H9 (cell line): ENCODE measurements around the gene SPAG5. TPM values are rescaled to one million over a fixed set of nuclear protein-coding genes. Genes with fewer than 3 reads are reported as not detected.

Experiments
- DNase-seq: peaks from one replicate; pipeline ENCODE4 v3.0.0-alpha.2; 2017
- H2AFZ ChIP-seq: one replicate; pipeline ENCODE4 v1.6.1; 2013; ENCODE audit warnings: mild to moderate bottlenecking, low read length, control low read depth, moderate library complexity
- H2AK5ac ChIP-seq: 2 replicates; pipeline ENCODE4 v1.6.1; 2013; ENCODE audit warnings: low read length, control low read depth, mixed read lengths; ENCODE audit not compliant: insufficient read length
- H2BK120ac ChIP-seq: one replicate; pipeline ENCODE4 v1.6.1; 2013; ENCODE audit warnings: low read depth, mild to moderate bottlenecking, low read length, control low read depth, inconsistent platforms; ENCODE audit not compliant: poor library complexity, severe bottlenecking
- H2BK12ac ChIP-seq: 2 replicates; pipeline ENCODE4 v1.6.1; 2013; ENCODE audit warnings: low read length, control low read depth, mixed read lengths, low read depth; ENCODE audit not compliant: insufficient read length
- H2BK15ac ChIP-seq: 2 replicates; pipeline ENCODE4 v1.6.1; 2013; ENCODE audit warnings: low read depth, low read length, control low read depth
- H2BK20ac ChIP-seq: one replicate; pipeline ENCODE4 v1.6.1; 2013; ENCODE audit warnings: low read depth, mild to moderate bottlenecking, low read length, control low read depth, inconsistent platforms; ENCODE audit not compliant: poor library complexity, severe bottlenecking
- H2BK5ac ChIP-seq: 2 replicates; pipeline ENCODE4 v1.6.1; 2013; ENCODE audit warnings: low read length, control low read depth, mixed read lengths; ENCODE audit not compliant: insufficient read length
- H3K14ac ChIP-seq: 2 replicates; pipeline ENCODE4 v1.6.1; 2013; ENCODE audit warnings: low read length, control low read depth; ENCODE audit not compliant: insufficient read depth
- H3K18ac ChIP-seq: 2 replicates; pipeline ENCODE4 v1.6.1; 2013; ENCODE audit warnings: low read depth, mild to moderate bottlenecking, mixed read lengths, low read length, control low read depth; ENCODE audit not compliant: insufficient read length
- H3K23ac ChIP-seq: 2 replicates; pipeline ENCODE4 v1.6.1; 2013; ENCODE audit warnings: low read length, control low read depth, mixed read lengths, low read depth; ENCODE audit not compliant: insufficient read length
- H3K23me2 ChIP-seq: 2 replicates; pipeline ENCODE4 v1.6.1; 2013; ENCODE audit warnings: low read depth, mild to moderate bottlenecking, mixed read lengths, low read length, control low read depth; ENCODE audit not compliant: insufficient read length, poor library complexity, severe bottlenecking
- H3K27ac ChIP-seq: 2 replicates; pipeline ENCODE4 v1.5.1; 2013; ENCODE audit warnings: low read length, control low read depth, mixed read lengths, low read depth; ENCODE audit not compliant: insufficient read length
- H3K27me3 ChIP-seq: 2 replicates; pipeline ENCODE4 v1.6.1; 2013; ENCODE audit warnings: low read length, control low read depth, inconsistent platforms; ENCODE audit not compliant: insufficient read depth
- H3K4ac ChIP-seq: 2 replicates; pipeline ENCODE4 v1.6.1; 2013; ENCODE audit warnings: low read depth, mild to moderate bottlenecking, control low read depth, inconsistent platforms, low read length, moderate library complexity
- H3K4me1 ChIP-seq: 2 replicates; pipeline ENCODE4 v1.6.1; 2013; ENCODE audit warnings: low read length, control low read depth, inconsistent platforms; ENCODE audit not compliant: insufficient read depth
- H3K4me2 ChIP-seq: 2 replicates; pipeline ENCODE4 v1.6.1; 2013; ENCODE audit warnings: low read length, control low read depth, mixed read lengths; ENCODE audit not compliant: insufficient read length, insufficient read depth
- H3K56ac ChIP-seq: 2 replicates; pipeline ENCODE4 v1.6.1; 2013; ENCODE audit warnings: low read depth, mild to moderate bottlenecking, mixed read lengths, low read length, control low read depth; ENCODE audit not compliant: insufficient read length
- H3K79me1 ChIP-seq: 2 replicates; pipeline ENCODE4 v1.6.1; 2013; ENCODE audit warnings: low read depth, mild to moderate bottlenecking, moderate library complexity, low read length, control low read depth, inconsistent platforms; ENCODE audit not compliant: insufficient read depth, poor library complexity, severe bottlenecking
- H3K79me2 ChIP-seq: 2 replicates; pipeline ENCODE4 v1.6.1; 2013; ENCODE audit warnings: low read length, control low read depth, inconsistent platforms; ENCODE audit not compliant: insufficient read depth
- H3K9ac ChIP-seq: 2 replicates; pipeline ENCODE4 v1.6.1; 2013; ENCODE audit warnings: low read length, control low read depth, mixed read lengths; ENCODE audit not compliant: insufficient read length; ENCODE audit errors: extremely low read depth
- H3K9me3 ChIP-seq: one replicate; pipeline ENCODE4 v1.6.1; 2013; ENCODE audit warnings: low read depth, low read length, inconsistent platforms; ENCODE audit not compliant: control insufficient read depth
- H3T11ph ChIP-seq: one replicate; pipeline ENCODE4 v1.6.1; 2013; ENCODE audit warnings: mild to moderate bottlenecking, low read length, control low read depth, inconsistent platforms
- H4K20me1 ChIP-seq: one replicate; pipeline ENCODE4 v1.6.1; 2013; ENCODE audit not compliant: control insufficient read depth, insufficient read length, insufficient read depth
- H4K5ac ChIP-seq: 2 replicates; pipeline ENCODE4 v1.6.1; 2013; ENCODE audit warnings: low read depth, mild to moderate bottlenecking, mixed read lengths, low read length, control low read depth; ENCODE audit not compliant: insufficient read length
- H4K8ac ChIP-seq: replicated peaks from 2 replicates; pipeline ENCODE4 v1.6.1; 2013; ENCODE audit warnings: low read length, control low read depth, mixed read lengths, low read depth; ENCODE audit not compliant: insufficient read length
- H4K91ac ChIP-seq: 2 replicates; pipeline ENCODE4 v1.6.1; 2013; ENCODE audit warnings: low read depth, mild to moderate bottlenecking, moderate library complexity, mixed read lengths, low read length, control low read depth; ENCODE audit not compliant: insufficient read length
- H3K27ac Mint-ChIP-seq, 3 experiments: 2 replicates in 2 of 3; 3 replicates in 1 of 3; pipeline ENCODE4 v1.8.0; 2020 to 2021; ENCODE audit warnings: mixed read lengths in 3 of 3, mild to moderate bottlenecking in 1 of 3, moderate library complexity in 1 of 3
- H3K27me3 Mint-ChIP-seq: 2 replicates; pipeline ENCODE4 v1.8.0; 2021; ENCODE audit warnings: low read depth, mild to moderate bottlenecking, moderate library complexity, mixed read lengths
- H3K36me3 Mint-ChIP-seq, 3 experiments: 2 replicates in 2 of 3; 3 replicates in 1 of 3; pipeline ENCODE4 v1.8.0; 2020 to 2021; ENCODE audit warnings: low read depth in 3 of 3, mixed read lengths in 3 of 3; ENCODE audit not compliant: insufficient read depth in 1 of 3
- H3K4me1 Mint-ChIP-seq, 2 experiments: 2 replicates each; pipeline ENCODE4 v1.8.0; 2020; ENCODE audit warnings: mixed read lengths in 2 of 2
- H3K4me3 Mint-ChIP-seq, 2 experiments: 2 replicates in 1 of 2; 3 replicates in 1 of 2; pipeline ENCODE4 v1.8.0; 2020 to 2021; ENCODE audit warnings: mild to moderate bottlenecking in 2 of 2, mixed read lengths in 2 of 2, moderate library complexity in 1 of 2
- H3K9me3 Mint-ChIP-seq, 2 experiments: 2 replicates in 1 of 2; 3 replicates in 1 of 2; pipeline ENCODE4 v1.8.0; 2020; ENCODE audit warnings: mild to moderate bottlenecking in 2 of 2, mixed read lengths in 2 of 2, moderate library complexity in 1 of 2
- CTCF ChIP-seq: fragments of 200-600 bp; sonication (generic); conservative IDR thresholded peaks from 3 replicates; pipeline ENCODE4 v1.8.0; 2021; ENCODE audit warnings: antibody characterized with exemption, mild to moderate bottlenecking
- WGBS: extraction: QIAGEN DNeasy Blood & Tissue Kit; methylation state at CpG from one replicate; pipeline ENCODE4 v1.1.7; 2013; ENCODE audit warnings: missing lambda C conversion rate, low lambda C conversion rate, mixed read lengths; ENCODE audit not compliant: insufficient read length; ENCODE audit errors: extremely low coverage; 5-methylcytosine and 5-hydroxymethylcytosine counted together
- total RNA-seq: library from RNA; stranded (reverse); gene quantifications from 2 replicates; pipeline ENCODE4 v1.2.1, GENCODE V29; 2021

The SPAG5 gene
- total RNA-seq, 1 experiment from 2014 or later = 122 TPM

DNA sequence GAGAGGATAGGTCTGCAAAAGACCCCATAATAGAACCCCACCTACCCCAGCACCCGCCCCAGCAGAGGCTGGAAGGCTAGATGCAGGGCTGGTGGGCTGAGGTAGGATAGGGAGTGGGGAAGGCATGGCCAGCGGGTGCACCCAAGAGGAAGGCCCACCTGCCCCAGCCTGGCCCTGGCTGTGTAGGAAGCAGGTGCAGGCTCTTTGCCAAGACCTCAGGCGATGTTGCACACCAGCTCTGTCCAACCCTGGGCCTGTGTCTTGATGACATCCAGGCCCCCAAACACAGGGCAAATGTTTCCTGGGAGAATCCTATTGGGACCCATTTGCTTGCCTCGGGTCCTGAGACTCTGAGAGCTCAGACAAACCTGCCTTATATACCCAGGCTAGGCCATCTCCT is 58.6 kb downstream of the SPAG5 start:
- no peaks in the 10 kb centered on the region for H3K27me3 ChIP-seq
- no peak overlapping the region for H3K18ac ChIP-seq
- H3K4ac ChIP-seq = no peak overlapping the region
- no peaks in the 10 kb centered on the region for H3K79me1 ChIP-seq
- H3K79me2 ChIP-seq = no peaks in the 10 kb centered on the region
- no peak overlapping the region for H3K23ac ChIP-seq
- no peak overlapping the region for H2BK5ac ChIP-seq
- no peaks in the 10 kb centered on the region for H4K20me1 ChIP-seq
- no peak overlapping the region for H2BK12ac ChIP-seq
- H3K9ac ChIP-seq = no peak overlapping the region
- Mint-ChIP-seq H3K27me3 (no peaks in the 10 kb centered on the region; the same call in 1 of the 2 replicates), H3K36me3 (no peaks in the 10 kb centered on the region), H3K4me3 (no peak overlapping the region), H3K4me1 (peaks cover 12 to 23% of the 10 kb centered on the region in 2 experiments), H3K9me3 (no peaks in the 10 kb centered on the region), H3K27ac (no peak overlapping the region)
- H2BK20ac ChIP-seq = no peak overlapping the region
- no peak overlapping the region for H2AK5ac ChIP-seq
- H3K23me2 ChIP-seq = no peaks in the 10 kb centered on the region
- TF ChIP-seq CTCF = no peak
- H3K27ac ChIP-seq = no peak overlapping the region
- H2BK15ac ChIP-seq = no peak overlapping the region
- H3T11ph ChIP-seq = no peak overlapping the region
- no peak overlapping the region for H4K91ac ChIP-seq
- no peak overlapping the region for H4K8ac ChIP-seq
- no peak overlapping the region for H3K56ac ChIP-seq
- no peak overlapping the region for H2BK120ac ChIP-seq
- WGBS = no CpG with 5 or more reads among the region's 4 CpGs
- peaks cover 8% of the 10 kb centered on the region; the same call in 1 of the 2 replicates for H3K4me1 ChIP-seq
- no peak overlapping the region; the same call in 1 of the 2 replicates for H3K14ac ChIP-seq
- no peak overlapping the region for H4K5ac ChIP-seq
- H2AFZ ChIP-seq = no peak overlapping the region
- no peak for DNase-seq
- no peak overlapping the region for H3K4me2 ChIP-seq
- H3K9me3 ChIP-seq = no peaks in the 10 kb centered on the region
